Nephron (organoid): Measurements from ENCODE around the gene DNAAF5.

Experiments
- H3K27ac Mint-ChIP-seq, 3 experiments: 2 replicates each; pipeline ENCODE4 v1.8.0; 2020; ENCODE audit warnings: mixed read lengths in 3 of 3, mild to moderate bottlenecking in 2 of 3, moderate library complexity in 1 of 3
- H3K27me3 Mint-ChIP-seq: 2 replicates; pipeline ENCODE4 v1.8.0; 2021; ENCODE audit warnings: low read depth, mild to moderate bottlenecking, moderate library complexity, mixed read lengths
- H3K36me3 Mint-ChIP-seq: 2 replicates; pipeline ENCODE4 v1.8.0; 2020; ENCODE audit warnings: low read depth, mixed read lengths
- H3K4me1 Mint-ChIP-seq: 2 replicates; pipeline ENCODE4 v1.8.0; 2020; ENCODE audit warnings: mixed read lengths
- H3K4me3 Mint-ChIP-seq, 3 experiments: 2 replicates each; pipeline ENCODE4 v1.8.0; 2020; ENCODE audit warnings: mild to moderate bottlenecking in 3 of 3, mixed read lengths in 3 of 3, moderate library complexity in 2 of 3
- H3K9me3 Mint-ChIP-seq: 2 replicates; pipeline ENCODE4 v1.8.0; 2020; ENCODE audit warnings: mixed read lengths
- CTCF ChIP-seq, 3 experiments: fragments of 200-600 bp; sonication (generic); IDR thresholded peaks; one replicate each; pipeline ENCODE4 v1.5.0; 2021; ENCODE audit warnings: antibody characterized with exemption in 3 of 3; ENCODE audit not compliant: unreplicated experiment in 3 of 3

Gene DNAAF5

GRCh38 chr7:683526-684205, 42.8 kb upstream of the DNAAF5 start:
- Mint-ChIP-seq H3K27ac (no peak overlapping the region), H3K9me3 (peaks cover 39% of the 10 kb centered on the region), H3K27me3 (no peaks in the 10 kb centered on the region), H3K4me3 (no peak overlapping the region), H3K36me3 (peaks cover 68% of the 10 kb centered on the region), H3K4me1 (no peaks in the 10 kb centered on the region)
- no peak for TF ChIP-seq CTCF (IDR thresholded peaks at IDR 0.05; ENCODE audit: unreplicated experiment in 3 of 3)

- H3K36me3 Mint-ChIP-seq: peaks cover 71% of the 10 kb centered on the region
- no peak overlapping the region for H3K4me3 Mint-ChIP-seq
- no peak overlapping the region for H3K27ac Mint-ChIP-seq
- H3K27me3 Mint-ChIP-seq: no peaks in the 10 kb centered on the region
- no peaks in the 10 kb centered on the region for H3K4me1 Mint-ChIP-seq
- TF ChIP-seq CTCF (IDR thresholded peaks at IDR 0.05; ENCODE audit: unreplicated experiment in 3 of 3): no peak
- peaks cover 43% of the 10 kb centered on the region for H3K9me3 Mint-ChIP-seq
Measured at GRCh38 chr7:684416-684815, 42.1 kb upstream of the DNAAF5 start.

- TF ChIP-seq CTCF (IDR thresholded peaks at IDR 0.05; ENCODE audit: unreplicated experiment in 3 of 3): no peak
- no peak overlapping the region for H3K27ac Mint-ChIP-seq
- H3K4me3 Mint-ChIP-seq: no peak overlapping the region
- no peaks in the 10 kb centered on the region for H3K4me1 Mint-ChIP-seq
- peaks cover 46% of the 10 kb centered on the region for H3K9me3 Mint-ChIP-seq
- peaks cover 72% of the 10 kb centered on the region for H3K36me3 Mint-ChIP-seq
- H3K27me3 Mint-ChIP-seq: no peaks in the 10 kb centered on the region
Measured at GRCh38 chr7:685540-685939, 41.0 kb upstream of the DNAAF5 start.

GRCh38 chr7:690478-691360, 35.8 kb upstream of the DNAAF5 start:
- H3K27ac Mint-ChIP-seq: no peak overlapping the region
- H3K27me3 Mint-ChIP-seq: no peaks in the 10 kb centered on the region
- peaks cover 73% of the 10 kb centered on the region for H3K36me3 Mint-ChIP-seq
- TF ChIP-seq CTCF (IDR thresholded peaks at IDR 0.05; ENCODE audit: unreplicated experiment in 3 of 3): no peak
- H3K9me3 Mint-ChIP-seq: peaks cover 51% of the 10 kb centered on the region
- no peaks in the 10 kb centered on the region for H3K4me1 Mint-ChIP-seq
- no peak overlapping the region for H3K4me3 Mint-ChIP-seq

GRCh38 chr7:691361-692045, 35.0 kb upstream of the DNAAF5 start:
- H3K27ac Mint-ChIP-seq: no peak overlapping the region
- no peaks in the 10 kb centered on the region for H3K27me3 Mint-ChIP-seq
- no peaks in the 10 kb centered on the region for H3K4me1 Mint-ChIP-seq
- H3K36me3 Mint-ChIP-seq: peaks cover 65% of the 10 kb centered on the region
- TF ChIP-seq CTCF (IDR thresholded peaks at IDR 0.05; ENCODE audit: unreplicated experiment in 3 of 3): no peak
- peaks cover 43% of the 10 kb centered on the region for H3K9me3 Mint-ChIP-seq
- H3K4me3 Mint-ChIP-seq: no peak overlapping the region
